NT2/D1 (cell line): ENCODE measurements around the gene MRPL55.

ENCODE experiments used
- SUZ12 ChIP-seq: IDR thresholded peaks from 2 replicates; pipeline ENCODE4 v1.6.1; 2011; ENCODE audit not compliant: insufficient read length, insufficient read depth; ENCODE audit errors: extremely low read depth
- YY1 ChIP-seq: IDR thresholded peaks from 2 replicates; pipeline ENCODE4 v1.6.1; 2011; ENCODE audit not compliant: insufficient read length, insufficient read depth
- ZNF274 ChIP-seq: IDR thresholded peaks from 2 replicates; pipeline ENCODE4 v1.6.1; 2011; ENCODE audit warnings: mild to moderate bottlenecking, low read depth, low read length

GRCh38 chr1:228139406-228139930 is 30.4 kb upstream of the MRPL55 start:
- TF ChIP-seq YY1 (no peak), ZNF274 (no peak), SUZ12 (no peak)
